ENCODE measurements around the gene NPSR1. TPM values are rescaled to one million over a fixed set of nuclear protein-coding genes. Genes with fewer than 3 reads are reported as not detected.
"Not testable (repeated sequence)": the region's sequence is repeated elsewhere in the genome, so short reads cannot be mapped to it uniquely, and the experiment has no call there.

The NPSR1 gene
- total RNA-seq, 1 experiment from 2014 or later, result not detected

DNA sequence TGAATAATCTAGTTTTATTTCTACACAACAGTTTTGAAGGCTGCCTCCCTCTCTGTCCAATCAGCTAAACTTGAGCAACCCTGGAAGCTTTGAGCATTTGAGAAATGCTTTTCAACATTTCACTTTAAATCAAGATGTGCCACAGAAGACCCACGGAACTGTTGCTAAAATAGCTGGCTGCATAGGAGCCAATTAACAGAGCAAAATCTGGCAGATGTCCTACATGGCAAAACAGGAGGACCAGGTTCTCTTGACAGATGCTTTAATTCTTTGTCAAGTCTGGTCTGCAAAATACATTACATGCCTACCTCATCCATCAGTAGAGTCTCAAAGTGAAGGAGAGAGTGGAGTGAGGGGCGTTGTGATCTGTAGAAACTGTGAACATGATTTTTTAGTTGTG, 193.4 kb downstream of the NPSR1 start:
- H3K4ac ChIP-seq (ENCODE audit: low read depth, low read length), result no peak overlapping the region
- no peak overlapping the region for H2AK5ac ChIP-seq (ENCODE audit: insufficient read length, low read length)
- no peak overlapping the region for H3K4me3 Mint-ChIP-seq
- no peaks in the 10 kb centered on the region; a peak in 1 of 5 replicates for H3K9me3 Mint-ChIP-seq
- no peaks in the 10 kb centered on the region for H3K9me3 ChIP-seq (ENCODE audit: control insufficient read depth, low read depth, low read length)
- peaks cover 3 to 7% of the 10 kb centered on the region in 2 experiments for H3K4me1 Mint-ChIP-seq
- no peak overlapping the region for H3T11ph ChIP-seq (ENCODE audit: low read length)
- H3K4me2 ChIP-seq (ENCODE audit: insufficient read depth, insufficient read length, low read length), result no peak overlapping the region
- H3K79me1 ChIP-seq (ENCODE audit: insufficient read depth, low read depth, low read length, poor library complexity, severe bottlenecking), result no peaks in the 10 kb centered on the region
- TF ChIP-seq, protein P1, sequence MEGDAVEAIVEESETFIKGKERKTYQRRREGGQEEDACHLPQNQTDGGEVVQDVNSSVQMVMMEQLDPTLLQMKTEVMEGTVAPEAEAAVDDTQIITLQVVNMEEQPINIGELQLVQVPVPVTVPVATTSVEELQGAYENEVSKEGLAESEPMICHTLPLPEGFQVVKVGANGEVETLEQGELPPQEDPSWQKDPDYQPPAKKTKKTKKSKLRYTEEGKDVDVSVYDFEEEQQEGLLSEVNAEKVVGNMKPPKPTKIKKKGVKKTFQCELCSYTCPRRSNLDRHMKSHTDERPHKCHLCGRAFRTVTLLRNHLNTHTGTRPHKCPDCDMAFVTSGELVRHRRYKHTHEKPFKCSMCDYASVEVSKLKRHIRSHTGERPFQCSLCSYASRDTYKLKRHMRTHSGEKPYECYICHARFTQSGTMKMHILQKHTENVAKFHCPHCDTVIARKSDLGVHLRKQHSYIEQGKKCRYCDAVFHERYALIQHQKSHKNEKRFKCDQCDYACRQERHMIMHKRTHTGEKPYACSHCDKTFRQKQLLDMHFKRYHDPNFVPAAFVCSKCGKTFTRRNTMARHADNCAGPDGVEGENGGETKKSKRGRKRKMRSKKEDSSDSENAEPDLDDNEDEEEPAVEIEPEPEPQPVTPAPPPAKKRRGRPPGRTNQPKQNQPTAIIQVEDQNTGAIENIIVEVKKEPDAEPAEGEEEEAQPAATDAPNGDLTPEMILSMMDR (conservative IDR thresholded peaks at IDR 0.05), result no peak
- H3K4me1 ChIP-seq (ENCODE audit: insufficient read depth, low read length), result no peaks in the 10 kb centered on the region; the same call in 1 of the 2 replicates
- H2BK15ac ChIP-seq (ENCODE audit: low read depth, low read length), result no peak overlapping the region
- H3K14ac ChIP-seq (ENCODE audit: insufficient read depth, low read length), result no peak overlapping the region; the same call in 1 of the 2 replicates
- WGBS (ENCODE audit: extremely low coverage, insufficient read length, low lambda C conversion rate), result no CpG with 5 or more reads among the region's 2 CpGs
- H2BK12ac ChIP-seq (ENCODE audit: insufficient read length, low read depth, low read length), result no peak overlapping the region
- H4K5ac ChIP-seq (ENCODE audit: insufficient read length, low read depth, low read length), result no peak overlapping the region
- no peak overlapping the region for H4K91ac ChIP-seq (ENCODE audit: insufficient read length, low read depth, low read length)
- no peaks in the 10 kb centered on the region for H3K27me3 ChIP-seq (ENCODE audit: insufficient read depth, low read length)
- no peak overlapping the region for H4K8ac ChIP-seq (replicated peaks; ENCODE audit: insufficient read length, low read depth, low read length)
- H3K56ac ChIP-seq (ENCODE audit: insufficient read length, low read depth, low read length), result no peak overlapping the region
- DNase-seq, result no peak
- no peak overlapping the region for H2BK20ac ChIP-seq (ENCODE audit: low read depth, low read length, poor library complexity, severe bottlenecking)
- H3K23ac ChIP-seq (ENCODE audit: insufficient read length, low read depth, low read length), result no peak overlapping the region
- H3K18ac ChIP-seq (ENCODE audit: insufficient read length, low read depth, low read length), result no peak overlapping the region
- H2BK120ac ChIP-seq (ENCODE audit: low read depth, low read length, poor library complexity, severe bottlenecking), result no peak overlapping the region
- H3K9ac ChIP-seq (ENCODE audit: extremely low read depth, insufficient read length, low read length), result no peak overlapping the region
- no peaks in the 10 kb centered on the region for H3K27me3 Mint-ChIP-seq (ENCODE audit: low read depth)
- H3K36me3 Mint-ChIP-seq (ENCODE audit: insufficient read depth in 1 of 3, low read depth in 3 of 3), result no peaks in the 10 kb centered on the region; a peak in 1 of 7 replicates
- no peak overlapping the region for H2BK5ac ChIP-seq (ENCODE audit: insufficient read length, low read length)
- H3K27ac ChIP-seq (ENCODE audit: insufficient read length, low read depth, low read length), result no peak overlapping the region
- H3K79me2 ChIP-seq (ENCODE audit: insufficient read depth, low read length), result no peaks in the 10 kb centered on the region
- H3K23me2 ChIP-seq (ENCODE audit: insufficient read length, low read depth, low read length, poor library complexity, severe bottlenecking), result no peaks in the 10 kb centered on the region
- H3K27ac Mint-ChIP-seq, result no peak overlapping the region
- no peaks in the 10 kb centered on the region for H4K20me1 ChIP-seq (ENCODE audit: control insufficient read depth, insufficient read depth, insufficient read length)
- H2AFZ ChIP-seq (ENCODE audit: low read length), result no peak overlapping the region

DNA sequence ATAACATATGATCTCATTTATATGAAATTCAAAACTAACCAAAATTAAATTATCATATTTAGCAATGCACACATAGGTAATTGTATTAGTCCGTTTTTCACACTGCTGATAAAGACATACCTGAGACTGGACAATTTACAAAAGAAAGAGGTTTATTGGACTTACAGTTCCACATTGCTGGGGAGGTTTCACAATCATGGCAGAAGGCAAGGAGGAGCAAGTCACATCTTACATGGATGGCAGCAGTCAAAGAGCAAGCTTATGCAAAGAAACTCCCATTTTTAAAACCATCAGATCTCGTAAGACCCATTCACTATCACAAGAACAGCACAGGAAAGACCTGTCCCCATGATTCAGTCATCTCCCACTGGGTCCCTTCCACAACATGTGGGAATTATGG, 200.4 kb downstream of the NPSR1 start:
- H4K91ac ChIP-seq (ENCODE audit: insufficient read length, low read depth, low read length); H4K20me1 ChIP-seq (ENCODE audit: control insufficient read depth, insufficient read depth, insufficient read length); H3K27ac ChIP-seq (ENCODE audit: insufficient read length, low read depth, low read length); H3K4me1 ChIP-seq (ENCODE audit: insufficient read depth, low read length); H2BK5ac ChIP-seq (ENCODE audit: insufficient read length, low read length); H3K27ac Mint-ChIP-seq; H2BK12ac ChIP-seq (ENCODE audit: insufficient read length, low read depth, low read length); H3K4ac ChIP-seq (ENCODE audit: low read depth, low read length); H3K23ac ChIP-seq (ENCODE audit: insufficient read length, low read depth, low read length); H3K79me1 ChIP-seq (ENCODE audit: insufficient read depth, low read depth, low read length, poor library complexity, severe bottlenecking); H3K27me3 Mint-ChIP-seq (ENCODE audit: low read depth); H4K8ac ChIP-seq (replicated peaks; ENCODE audit: insufficient read length, low read depth, low read length); H2BK15ac ChIP-seq (ENCODE audit: low read depth, low read length); H3K4me3 Mint-ChIP-seq; H3K9ac ChIP-seq (ENCODE audit: extremely low read depth, insufficient read length, low read length); H3K14ac ChIP-seq (ENCODE audit: insufficient read depth, low read length); H4K5ac ChIP-seq (ENCODE audit: insufficient read length, low read depth, low read length); H3K18ac ChIP-seq (ENCODE audit: insufficient read length, low read depth, low read length); H2BK20ac ChIP-seq (ENCODE audit: low read depth, low read length, poor library complexity, severe bottlenecking); H2BK120ac ChIP-seq (ENCODE audit: low read depth, low read length, poor library complexity, severe bottlenecking); H3K9me3 ChIP-seq (ENCODE audit: control insufficient read depth, low read depth, low read length); H3K56ac ChIP-seq (ENCODE audit: insufficient read length, low read depth, low read length); H2AK5ac ChIP-seq (ENCODE audit: insufficient read length, low read length); DNase-seq; H3K23me2 ChIP-seq (ENCODE audit: insufficient read length, low read depth, low read length, poor library complexity, severe bottlenecking); H2AFZ ChIP-seq (ENCODE audit: low read length); H3K27me3 ChIP-seq (ENCODE audit: insufficient read depth, low read length); H3K79me2 ChIP-seq (ENCODE audit: insufficient read depth, low read length); H3K4me2 ChIP-seq (ENCODE audit: insufficient read depth, insufficient read length, low read length); H3T11ph ChIP-seq (ENCODE audit: low read length): not testable (repeated sequence)
- peaks cover 7 to 11% (median 9%) of the 10 kb centered on the region in 3 experiments for H3K36me3 Mint-ChIP-seq (ENCODE audit: insufficient read depth in 1 of 3, low read depth in 3 of 3)
- no CpG with 5 or more reads among the region's 2 CpGs for WGBS (ENCODE audit: extremely low coverage, insufficient read length, low lambda C conversion rate)
- H3K4me1 Mint-ChIP-seq, result peaks cover 12% of the 10 kb centered on the region in 2 experiments
- H3K9me3 Mint-ChIP-seq, result peaks cover 8 to 16% of the 10 kb centered on the region in 2 experiments; a peak in 4 of 5 replicates
